ENCODE results near the gene ENDOU. TPM values are rescaled to one million over a fixed set of nuclear protein-coding genes. Genes with fewer than 3 reads are reported as not detected.

The ENDOU gene
- total RNA-seq, 4 donors from 2014 or later: 0.42 to 1.9 (median 0.75) TPM

- Histone ChIP-seq H3K36me3 (peaks cover 0 to 25% of the 10 kb centered on the region in 2 donors), H3K27me3 (no peaks in the 10 kb centered on the region), H3K4me3 (peak overlapping the region in 1 of 2 donors; percentile 72), H3K9me3 (no peaks in the 10 kb centered on the region), H3K27ac (peak overlapping the region in 3 of 4 donors; percentile 48 to 72 (median 50)), H3K4me1 (peaks cover 0 to 67% (median 12%) of the 10 kb centered on the region in 3 donors)
- no peak for ATAC-seq
- TF ChIP-seq POLR2AphosphoS5 (IDR thresholded peaks at IDR 0.05) (no peak), EP300 (IDR thresholded peaks at IDR 0.05) (no peak), CTCF (IDR thresholded peaks at IDR 0.05) (no peak), POLR2A (IDR thresholded peaks at IDR 0.05) (no peak)
- WGBS, 2 donors (ENCODE audit: low coverage in 1 of 2): 88 to 94% methylated on average over 4 of the region's 4 CpGs
Measured at GRCh38 chr12:47754126-47754525, 28.8 kb upstream of the ENDOU start.

- Histone ChIP-seq H3K36me3 (peaks cover 0 to 33% of the 10 kb centered on the region in 2 donors), H3K9me3 (no peaks in the 10 kb centered on the region), H3K27ac (peak overlapping the region in 3 of 4 donors; percentile 48 to 72 (median 50)), H3K4me1 (peaks cover 0 to 62% (median 8%) of the 10 kb centered on the region in 3 donors), H3K27me3 (no peaks in the 10 kb centered on the region), H3K4me3 (peak overlapping the region in 1 of 2 donors; percentile 72)
- WGBS, 2 donors (ENCODE audit: low coverage in 1 of 2): 79 to 87% methylated on average over 4 to 5 of the region's 11 CpGs
- ATAC-seq: peak; percentile 81
- TF ChIP-seq CTCF (IDR thresholded peaks at IDR 0.05) (no peak), POLR2AphosphoS5 (IDR thresholded peaks at IDR 0.05) (peak; percentile 3)
Measured at GRCh38 chr12:47753021-47754001, 28.0 kb upstream of the ENDOU start.

GRCh38 chr12:47752552-47752951 is 27.3 kb upstream of the ENDOU start:
- no peaks in the 10 kb centered on the region for H3K27me3 ChIP-seq
- H3K27ac ChIP-seq: peak overlapping the region in 3 of 4 donors; percentile 48 to 72 (median 50)
- peaks cover 0 to 39% of the 10 kb centered on the region in 2 donors for H3K36me3 ChIP-seq
- no peak overlapping the region for H3K4me3 ChIP-seq
- WGBS, 2 donors (ENCODE audit: low coverage in 1 of 2): 76 to 89% methylated on average over 3 to 4 of the region's 7 CpGs
- ATAC-seq: no peak
- no peak for TF ChIP-seq POLR2A (IDR thresholded peaks at IDR 0.05)
- TF ChIP-seq CTCF (IDR thresholded peaks at IDR 0.05): no peak
- no peak for TF ChIP-seq POLR2AphosphoS5 (IDR thresholded peaks at IDR 0.05)
- TF ChIP-seq EP300 (IDR thresholded peaks at IDR 0.05): no peak
- H3K9me3 ChIP-seq: no peaks in the 10 kb centered on the region
- H3K4me1 ChIP-seq: peaks cover 0 to 54% (median under 1%) of the 10 kb centered on the region in 3 donors

GRCh38 chr12:47752121-47752520 is 26.8 kb upstream of the ENDOU start:
- H3K27ac ChIP-seq: peak overlapping the region in 2 of 4 donors; percentile 42 to 72
- H3K4me1 ChIP-seq: peaks cover 0 to 50% (median 0%) of the 10 kb centered on the region in 3 donors
- H3K4me3 ChIP-seq: no peak overlapping the region
- ATAC-seq: no peak
- peaks cover 0 to 43% of the 10 kb centered on the region in 2 donors for H3K36me3 ChIP-seq
- no peak for TF ChIP-seq CTCF (IDR thresholded peaks at IDR 0.05)
- TF ChIP-seq POLR2AphosphoS5 (IDR thresholded peaks at IDR 0.05): no peak
- TF ChIP-seq POLR2A (IDR thresholded peaks at IDR 0.05): no peak
- no peak for TF ChIP-seq EP300 (IDR thresholded peaks at IDR 0.05)
- H3K9me3 ChIP-seq: no peaks in the 10 kb centered on the region
- 93 to 100% methylated on average over 1 to 3 of the region's 4 CpGs for WGBS, 2 donors (ENCODE audit: low coverage in 1 of 2)
- no peaks in the 10 kb centered on the region for H3K27me3 ChIP-seq

Measured in gastroesophageal sphincter (tissue), 4 donors.